OCI-LY1 (cell line): Measurements from ENCODE around the gene INTS6.

Experiments used
- EZH2 ChIP-seq: fragments of 200-600 bp; sonication (generic), shearing (Covaris generic); IDR thresholded peaks from 2 replicates; pipeline ENCODE4 v1.8.0; 2017; ENCODE audit warnings: borderline replicate concordance, mixed run types, mild to moderate bottlenecking, antibody characterized with exemption, low read length, moderate library complexity, mixed read lengths
- TF ChIP-seq, protein P1 (sequence below): fragments of 200-600 bp; sonication (generic), shearing (Covaris generic); IDR thresholded peaks from 2 replicates; pipeline ENCODE4 v1.5.1; 2017; ENCODE audit warnings: mild to moderate bottlenecking, antibody characterized with exemption, low read length, moderate library complexity, mixed read lengths

DNA sequence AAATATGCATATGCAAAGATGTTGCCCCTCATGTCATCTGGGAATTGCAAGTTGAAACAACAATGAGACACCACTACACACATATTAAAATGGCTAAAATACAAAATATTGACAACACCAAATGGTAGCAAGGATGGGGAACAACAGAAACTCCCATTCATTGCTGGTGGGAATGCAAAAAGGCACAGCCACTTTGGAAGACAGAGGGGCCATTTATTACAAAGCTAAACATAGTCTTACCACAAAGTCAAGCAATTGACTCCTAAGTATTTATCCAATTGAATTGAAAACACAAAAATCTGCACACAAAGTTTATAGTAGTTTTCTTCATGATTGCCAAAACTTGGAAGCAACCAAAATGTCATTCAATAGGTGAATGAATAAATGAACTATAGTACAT lies 119.4 kb downstream of the INTS6 start:
- TF ChIP-seq, protein P1, sequence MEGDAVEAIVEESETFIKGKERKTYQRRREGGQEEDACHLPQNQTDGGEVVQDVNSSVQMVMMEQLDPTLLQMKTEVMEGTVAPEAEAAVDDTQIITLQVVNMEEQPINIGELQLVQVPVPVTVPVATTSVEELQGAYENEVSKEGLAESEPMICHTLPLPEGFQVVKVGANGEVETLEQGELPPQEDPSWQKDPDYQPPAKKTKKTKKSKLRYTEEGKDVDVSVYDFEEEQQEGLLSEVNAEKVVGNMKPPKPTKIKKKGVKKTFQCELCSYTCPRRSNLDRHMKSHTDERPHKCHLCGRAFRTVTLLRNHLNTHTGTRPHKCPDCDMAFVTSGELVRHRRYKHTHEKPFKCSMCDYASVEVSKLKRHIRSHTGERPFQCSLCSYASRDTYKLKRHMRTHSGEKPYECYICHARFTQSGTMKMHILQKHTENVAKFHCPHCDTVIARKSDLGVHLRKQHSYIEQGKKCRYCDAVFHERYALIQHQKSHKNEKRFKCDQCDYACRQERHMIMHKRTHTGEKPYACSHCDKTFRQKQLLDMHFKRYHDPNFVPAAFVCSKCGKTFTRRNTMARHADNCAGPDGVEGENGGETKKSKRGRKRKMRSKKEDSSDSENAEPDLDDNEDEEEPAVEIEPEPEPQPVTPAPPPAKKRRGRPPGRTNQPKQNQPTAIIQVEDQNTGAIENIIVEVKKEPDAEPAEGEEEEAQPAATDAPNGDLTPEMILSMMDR = no peak
- no peak for TF ChIP-seq EZH2
